NCI-H446 (cell line): ENCODE measurements around the gene CCSER2.
"Not testable (repeated sequence)": the region's sequence is repeated elsewhere in the genome, so short reads cannot be mapped to it uniquely, and the experiment has no call there.

Source experiments
- DNase-seq, 2 experiments: peaks; one replicate each; lab custom pipeline; 2025; lab: John Stamatoyannopoulos, UW

CCSER2 gene

GRCh38 chr10:84449351-84449750 lies 121.0 kb downstream of the CCSER2 start:
- DNase-seq = not testable (repeated sequence)

DNA sequence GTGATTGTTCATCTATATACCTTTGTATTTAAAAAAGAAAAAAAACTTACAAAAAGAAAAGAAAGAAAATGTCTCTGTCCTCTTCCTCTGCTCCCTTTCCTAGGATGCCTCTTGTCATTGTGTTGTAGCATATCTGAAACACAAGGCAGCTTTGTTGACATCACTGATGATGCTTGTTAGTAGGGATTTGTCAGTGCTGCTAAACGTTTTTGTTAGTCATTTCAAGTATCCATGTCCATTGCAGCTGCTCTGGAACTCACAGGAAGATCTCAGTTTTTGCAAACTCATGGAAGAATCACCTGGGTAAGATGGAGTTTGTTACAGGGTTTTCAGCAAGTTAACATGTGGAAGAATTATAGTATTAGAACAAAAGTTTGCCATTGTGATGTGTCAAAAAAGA lies 123.6 kb downstream of the CCSER2 start:
- DNase-seq = no peak

GRCh38 chr10:84453303-84453702 lies 124.9 kb downstream of the CCSER2 start:
- no peak for DNase-seq

GRCh38 chr10:84456126-84456525 lies 127.7 kb downstream of the CCSER2 start:
- no peak for DNase-seq

DNA sequence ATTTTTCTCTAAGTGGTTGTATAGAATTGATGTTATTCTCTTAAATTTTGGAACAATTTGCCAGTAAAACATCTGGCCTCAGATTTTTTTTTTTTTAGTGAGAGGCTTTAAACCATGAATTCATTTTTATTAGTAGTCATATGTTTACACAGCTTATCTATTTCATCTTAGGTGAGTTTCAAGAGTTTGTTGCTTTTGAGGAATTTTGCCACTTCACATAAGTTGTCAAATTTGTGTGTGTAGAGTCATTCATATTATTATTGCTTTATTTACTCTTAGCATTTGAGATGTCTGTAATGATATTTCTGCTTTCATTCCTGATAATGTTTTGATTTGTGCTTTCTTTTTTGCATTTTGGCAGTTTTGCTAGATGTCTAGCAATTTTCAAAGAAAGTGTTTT lies 132.1 kb downstream of the CCSER2 start:
- DNase-seq = no peak

DNA sequence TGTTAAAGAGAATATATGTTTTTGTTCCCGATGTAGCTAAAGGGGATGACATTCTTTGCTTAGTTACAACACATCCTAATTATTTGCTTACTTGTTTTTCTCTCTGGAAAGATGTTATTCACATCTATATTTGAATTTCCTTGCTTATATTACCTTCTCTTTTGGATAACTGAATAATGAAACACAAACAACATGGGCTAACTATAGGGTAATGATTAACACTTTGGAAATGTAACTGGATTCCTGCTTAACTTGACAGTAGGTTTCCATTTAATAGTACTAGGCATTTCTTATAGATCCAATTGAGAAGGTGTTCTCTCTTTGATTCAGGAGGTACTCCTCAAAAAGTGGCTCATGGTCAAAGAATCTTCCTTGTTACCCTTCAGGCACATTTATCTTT lies 141.1 kb downstream of the CCSER2 start:
- DNase-seq = no peak

GRCh38 chr10:84473136-84473535 lies 144.7 kb downstream of the CCSER2 start:
- no peak for DNase-seq

DNA sequence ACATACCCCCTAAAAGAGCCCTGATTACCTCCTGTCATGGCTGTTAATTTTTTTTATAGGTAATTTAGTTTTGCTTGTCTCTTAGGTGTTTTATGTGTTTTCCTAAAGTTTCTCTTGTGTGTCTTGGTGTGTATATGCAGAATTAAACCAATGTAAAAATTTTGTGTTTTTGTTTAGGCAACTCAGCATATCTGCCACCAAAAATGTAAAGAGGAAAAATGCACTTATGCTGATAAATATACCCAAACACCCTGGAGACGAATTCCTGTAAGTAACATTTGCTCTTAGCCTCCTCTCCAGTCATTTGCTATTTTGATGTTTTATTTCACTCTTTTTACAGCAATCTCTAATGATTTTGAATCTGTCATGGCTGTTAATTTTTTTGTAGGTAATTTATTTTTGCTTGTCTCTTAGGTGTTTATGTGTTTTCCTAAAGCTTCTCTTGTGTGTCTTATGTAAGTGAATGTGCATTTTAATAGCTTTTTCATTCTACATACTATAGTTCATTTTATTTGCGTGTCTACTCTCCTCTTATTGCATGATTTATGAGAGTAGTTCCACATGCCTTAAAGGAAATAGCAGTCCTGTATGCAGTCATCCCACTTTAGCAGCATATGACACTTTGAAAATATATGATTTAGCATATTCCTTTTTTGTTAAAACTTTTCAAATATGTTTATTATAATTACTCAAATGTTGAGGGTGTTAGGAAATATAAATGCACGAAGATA lies 149.2 kb downstream of the CCSER2 start:
- no peak for DNase-seq

- no peak for DNase-seq
Measured at GRCh38 chr10:84478151-84478550, 149.8 kb downstream of the CCSER2 start.

- no peak for DNase-seq
Measured at GRCh38 chr10:84478679-84479078, 150.3 kb downstream of the CCSER2 start.

DNA sequence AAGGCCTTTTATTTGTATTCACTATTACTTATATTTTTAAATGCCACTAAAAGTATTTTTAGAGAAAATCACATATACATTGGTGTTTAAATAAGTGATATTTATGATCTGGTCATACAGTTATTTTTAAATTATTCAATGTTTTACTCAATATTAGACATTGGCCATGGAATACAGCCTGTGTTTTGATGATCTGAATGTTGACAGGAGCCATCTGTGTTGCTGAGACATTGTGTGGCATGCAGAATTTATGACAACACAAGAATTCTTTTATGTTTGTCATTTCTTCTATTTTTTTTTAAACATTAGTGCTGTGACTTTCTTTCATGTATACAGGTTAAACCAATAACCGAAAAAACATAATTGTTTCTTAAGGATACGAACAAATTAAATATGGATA lies 156.2 kb downstream of the CCSER2 start:
- DNase-seq = no peak

DNA sequence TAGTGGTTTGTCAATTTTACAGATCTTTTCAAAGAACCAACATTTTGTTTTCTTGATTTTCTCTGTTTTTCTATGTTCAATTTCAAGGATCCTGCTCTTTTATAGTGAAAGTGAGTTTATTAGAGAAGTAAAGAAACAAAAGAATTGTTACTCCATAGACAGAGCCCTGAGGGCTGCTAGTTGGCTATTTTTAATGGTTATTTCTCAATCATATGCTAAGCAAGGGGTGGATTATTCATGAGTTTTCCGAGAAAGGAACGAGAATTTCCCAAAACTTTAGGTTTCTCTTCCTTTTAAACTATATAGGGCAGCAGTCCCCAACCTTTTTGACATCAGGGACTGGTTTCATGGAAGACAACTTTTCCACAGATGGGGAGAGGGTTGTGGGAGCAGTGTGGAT lies 165.0 kb downstream of the CCSER2 start:
- DNase-seq = no peak

GRCh38 chr10:84493951-84494848 lies 165.8 kb downstream of the CCSER2 start:
- DNase-seq = peak in 1 of 2 experiments; percentile 2

DNA sequence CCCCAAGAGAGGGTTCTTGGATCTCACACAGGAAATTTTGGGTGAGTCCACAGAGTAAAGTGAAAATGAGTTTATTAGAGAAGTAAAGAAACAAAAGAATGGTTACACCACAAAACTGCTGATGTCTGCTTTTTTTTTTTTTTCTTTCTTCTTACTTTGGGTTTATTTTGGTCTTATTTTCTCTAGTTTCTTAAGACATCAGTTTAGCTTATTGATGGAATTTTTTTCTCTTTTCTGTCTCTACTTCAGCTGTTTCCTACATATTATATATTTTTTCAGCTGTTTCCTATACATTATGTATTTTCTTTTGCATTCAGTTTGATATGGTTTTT lies 166.4 kb downstream of the CCSER2 start:
- DNase-seq = no peak

DNA sequence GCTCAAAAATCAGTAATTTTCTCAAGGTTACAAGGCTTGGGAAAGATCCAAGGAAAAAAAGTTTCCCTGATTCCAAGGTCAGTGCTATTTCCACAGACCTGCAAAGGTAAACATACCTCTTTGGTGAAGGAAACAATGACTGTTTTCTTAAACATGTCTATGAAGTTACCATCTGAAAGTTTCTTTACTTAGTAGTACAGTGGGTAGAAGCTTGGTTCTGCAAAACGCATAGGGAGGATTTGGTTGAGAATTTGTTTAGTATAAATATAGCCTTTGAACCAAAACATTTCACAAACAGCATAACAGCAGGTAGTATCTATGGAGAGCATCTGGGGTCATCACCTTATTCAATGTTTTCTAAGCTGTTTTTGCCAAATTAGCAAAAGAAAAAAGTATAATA lies 169.6 kb downstream of the CCSER2 start:
- no peak for DNase-seq

DNA sequence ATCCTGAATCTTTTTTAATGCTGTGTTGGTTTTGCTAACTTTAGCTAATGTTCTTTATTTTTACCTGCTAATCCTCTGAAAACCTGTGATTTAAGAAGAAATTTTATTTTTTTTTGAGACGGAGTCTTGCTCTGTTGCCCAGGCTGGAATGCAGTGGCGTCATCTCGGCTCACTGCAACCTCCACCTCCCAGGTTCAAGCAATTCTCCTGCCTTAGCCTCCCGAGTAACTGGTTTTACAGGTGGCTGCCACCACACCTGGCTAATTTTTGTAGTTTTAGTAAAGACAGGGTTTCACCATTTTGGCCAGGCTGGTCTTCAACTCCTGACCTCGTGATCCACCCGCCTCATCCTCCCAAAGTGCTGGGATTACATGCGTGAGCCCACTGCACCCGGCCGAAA lies 170.7 kb downstream of the CCSER2 start:
- DNase-seq = not testable (repeated sequence)

DNA sequence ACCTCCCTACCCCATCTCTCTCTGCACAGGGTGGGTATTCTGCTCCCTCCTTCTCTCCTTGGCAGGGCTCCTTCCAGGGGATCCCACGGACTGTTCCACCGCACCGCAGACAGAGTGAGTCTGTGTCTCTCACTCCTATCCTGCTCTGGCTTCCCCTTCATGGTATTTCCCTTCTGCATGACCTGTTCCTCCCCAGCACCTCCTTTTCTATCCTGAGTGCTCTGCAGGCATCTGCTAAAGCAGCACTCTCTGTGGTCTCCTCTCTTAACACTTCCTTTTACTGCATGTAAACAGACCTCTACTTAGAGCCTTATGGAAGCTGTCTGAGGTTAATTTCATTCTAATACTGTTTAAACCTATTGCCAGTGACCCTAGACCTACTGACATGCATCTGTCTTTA lies 171.5 kb downstream of the CCSER2 start:
- no peak for DNase-seq

DNA sequence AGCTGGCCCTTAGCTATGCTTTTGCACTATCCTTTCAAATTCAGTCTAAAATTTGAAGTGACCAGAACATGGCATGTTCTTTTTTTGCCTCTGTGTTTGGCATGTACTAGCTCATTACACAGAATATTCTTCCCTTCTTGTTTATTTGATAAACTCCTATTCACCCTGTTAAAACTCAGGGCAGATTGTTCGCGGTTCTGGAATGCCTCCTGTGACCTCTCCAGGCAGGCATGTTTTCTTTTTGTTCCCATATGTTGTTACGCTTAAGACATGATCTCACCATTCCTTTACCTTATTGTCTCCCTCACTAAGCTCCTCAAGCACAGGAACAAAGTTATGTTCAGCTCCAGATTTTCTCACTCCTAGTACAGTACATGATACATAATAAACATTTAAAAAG lies 181.7 kb downstream of the CCSER2 start:
- DNase-seq = no peak

DNA sequence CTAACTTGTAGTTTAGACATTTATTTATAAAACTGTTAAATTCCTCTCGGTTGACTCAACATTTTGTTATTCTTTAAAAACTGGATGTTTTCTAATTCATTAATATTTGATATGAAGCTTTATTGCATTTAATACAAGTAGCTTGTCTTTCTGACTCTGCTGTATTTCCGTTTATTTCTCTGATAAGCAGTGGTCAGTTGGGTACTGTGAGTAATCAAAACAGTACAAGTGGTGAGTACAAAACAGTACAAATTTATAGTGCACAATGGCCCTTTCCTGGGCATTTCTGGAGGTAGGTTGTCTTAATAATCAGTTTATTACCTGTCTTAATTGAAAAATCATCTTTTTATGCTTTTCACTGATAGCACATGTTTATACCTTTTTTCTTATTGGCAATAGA lies 182.7 kb downstream of the CCSER2 start:
- no peak for DNase-seq

GRCh38 chr10:84511709-84512285 lies 183.4 kb downstream of the CCSER2 start:
- no peak for DNase-seq

DNA sequence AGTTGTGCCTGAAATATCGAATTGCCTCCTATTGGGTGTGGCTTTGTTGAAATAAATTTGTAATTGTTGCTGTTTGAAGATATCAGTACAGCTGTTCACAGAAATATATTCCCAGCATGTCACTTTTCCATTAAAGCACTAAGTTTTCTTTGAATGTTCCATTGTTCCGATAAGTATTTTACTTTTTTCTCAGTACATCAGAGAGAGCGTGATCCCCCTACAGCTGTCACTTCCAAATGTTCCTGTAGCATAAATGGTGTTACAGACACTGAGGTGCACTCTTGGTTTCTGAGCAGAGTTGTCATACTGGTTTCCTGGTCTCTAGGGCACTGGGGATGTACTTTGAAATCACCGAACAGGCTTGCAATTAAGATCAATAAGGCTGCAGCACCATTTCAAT lies 189.2 kb downstream of the CCSER2 start:
- no peak for DNase-seq

DNA sequence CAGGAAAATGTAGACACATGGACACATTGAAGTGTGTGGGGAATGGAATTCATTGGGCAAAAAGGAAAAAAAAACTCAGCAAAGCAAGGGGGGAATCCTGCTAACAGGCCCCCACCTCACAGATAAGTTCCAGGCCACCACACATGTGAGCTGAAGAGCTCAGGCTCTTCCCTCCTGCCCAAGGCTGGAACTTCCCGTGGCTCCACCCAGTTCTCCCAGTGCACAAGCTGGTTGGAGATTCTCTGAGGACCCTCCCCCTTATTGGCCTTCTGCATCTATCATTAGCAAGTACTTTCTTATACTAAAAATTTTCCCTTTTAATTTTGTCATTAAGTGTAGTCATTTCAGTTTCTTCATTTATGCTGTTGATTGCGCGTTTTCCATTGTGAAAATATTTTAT lies 190.8 kb downstream of the CCSER2 start:
- no peak for DNase-seq

GRCh38 chr10:84521013-84521412 lies 192.6 kb downstream of the CCSER2 start:
- no peak for DNase-seq
